ENCODE measurements around the gene KRTAP1-5.

DNA sequence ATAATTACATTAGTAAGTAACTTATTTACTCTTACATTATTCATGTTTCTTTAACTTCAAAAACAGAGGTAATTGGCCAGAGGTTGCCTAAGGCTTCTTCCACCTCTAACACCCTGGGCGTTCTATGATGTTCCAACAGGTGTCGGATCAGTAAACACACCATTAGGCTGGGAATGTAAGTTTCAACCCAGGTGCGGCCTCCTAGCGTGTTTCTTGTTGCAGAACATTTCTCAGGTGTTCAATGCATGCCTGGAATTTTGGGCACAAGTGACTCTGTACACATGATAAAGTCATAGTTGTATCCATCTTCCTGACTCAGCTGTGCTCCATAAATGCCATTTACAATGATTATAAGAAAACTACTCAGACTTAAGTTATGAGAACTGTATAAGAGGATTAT is 27.0 kb upstream of the KRTAP1-5 start:
- TF ChIP-seq CTCF (IDR thresholded peaks at IDR 0.05) (no peak), POLR2A (IDR thresholded peaks at IDR 0.05) (no peak)
